GM12878 (cell line): Measurements from ENCODE around the gene SMARCC2. TPM values are rescaled to one million over a fixed set of nuclear protein-coding genes. Genes with fewer than 3 reads are reported as not detected.

Experiments used
- BCL11A ChIP-seq: IDR thresholded peaks from 2 replicates; pipeline ENCODE4 v1.6.1; 2011; ENCODE audit warnings: low read depth, low read length
- BRCA1 ChIP-seq: IDR thresholded peaks from 2 replicates; pipeline ENCODE4 v1.6.1; 2011; ENCODE audit warnings: low read depth, low read length, improper control_type of control experiment
- CBFB ChIP-seq: IDR thresholded peaks from 2 replicates; pipeline ENCODE4 v1.6.1; 2016; ENCODE audit warnings: antibody characterized with exemption, low read depth
- DPF2 ChIP-seq: fragments of 450-650 bp; IDR thresholded peaks from 2 replicates; pipeline ENCODE4 v1.6.1; 2017; ENCODE audit warnings: mild to moderate bottlenecking
- E2F8 ChIP-seq: fragments of 450-650 bp; IDR thresholded peaks from 2 replicates; pipeline ENCODE4 v1.6.1; 2018; ENCODE audit warnings: mild to moderate bottlenecking, low read depth, moderate library complexity; ENCODE audit not compliant: partially characterized antibody
- EGR1 ChIP-seq, 2 experiments: IDR thresholded peaks; 1 replicate in 1 of 2; 2 replicates in 1 of 2; pipeline ENCODE4 v1.6.1; 2011 to 2012; ENCODE audit warnings: low read depth in 2 of 2, low read length in 2 of 2, borderline replicate concordance in 1 of 2, mild to moderate bottlenecking in 1 of 2, moderate library complexity in 1 of 2
- IKZF2 ChIP-seq, 2 experiments: fragments of 450-650 bp; IDR thresholded peaks; 2 replicates each; pipeline ENCODE4 v1.6.1; 2017; ENCODE audit warnings: mild to moderate bottlenecking in 2 of 2, moderate library complexity in 2 of 2
- LARP7 ChIP-seq: fragments of 450-650 bp; IDR thresholded peaks from 2 replicates; pipeline ENCODE4 v1.6.1; 2017; ENCODE audit warnings: mild to moderate bottlenecking
- MTA2 ChIP-seq: fragments of 450-650 bp; IDR thresholded peaks from 2 replicates; pipeline ENCODE4 v1.6.1; 2016; ENCODE audit warnings: low read depth, mild to moderate bottlenecking, moderate library complexity
- RCOR1 ChIP-seq: conservative IDR thresholded peaks from 2 replicates; pipeline ENCODE4 v1.6.1; 2012; ENCODE audit warnings: low read depth, low read length, improper control_type of control experiment
- RUNX3 ChIP-seq: IDR thresholded peaks from 2 replicates; pipeline ENCODE4 v1.6.1; 2012; ENCODE audit warnings: low read length, inconsistent platforms
- SMC3 ChIP-seq: IDR thresholded peaks from 2 replicates; pipeline ENCODE4 v1.6.1; 2011; ENCODE audit warnings: low read length, improper control_type of control experiment, borderline replicate concordance
- SP1 ChIP-seq: IDR thresholded peaks from one replicate; pipeline ENCODE4 v1.6.1; 2011; ENCODE audit warnings: low read depth, low read length
- SREBF1 ChIP-seq: IDR thresholded peaks from 2 replicates; pipeline ENCODE4 v1.6.1; 2012; ENCODE audit warnings: mild to moderate bottlenecking, low read length
- STAT3 ChIP-seq: IDR thresholded peaks from 2 replicates; pipeline ENCODE4 v1.6.1; 2011; ENCODE audit warnings: low read depth, low read length, improper control_type of control experiment
- SUPT20H ChIP-seq: IDR thresholded peaks from 2 replicates; pipeline ENCODE4 v1.6.1; 2011; ENCODE audit warnings: low read depth, mild to moderate bottlenecking, low read length, moderate library complexity, borderline replicate concordance; ENCODE audit not compliant: control insufficient read depth
- TARDBP ChIP-seq: IDR thresholded peaks from 2 replicates; pipeline ENCODE4 v1.6.1; 2016; ENCODE audit warnings: borderline replicate concordance
- TBL1XR1 ChIP-seq: IDR thresholded peaks from 2 replicates; pipeline ENCODE4 v1.6.1; 2012; ENCODE audit warnings: low read depth, low read length, improper control_type of control experiment
- USF2 ChIP-seq: IDR thresholded peaks from 2 replicates; pipeline ENCODE4 v1.6.1; 2011; ENCODE audit warnings: low read depth, low read length, improper control_type of control experiment, borderline replicate concordance
- ZBTB40 ChIP-seq: fragments of 450-650 bp; IDR thresholded peaks from 2 replicates; pipeline ENCODE4 v1.6.1; 2016; ENCODE audit warnings: mild to moderate bottlenecking, moderate library complexity, borderline replicate concordance
- ZZZ3 ChIP-seq: IDR thresholded peaks from 2 replicates; pipeline ENCODE4 v1.6.1; 2011; ENCODE audit warnings: low read depth; ENCODE audit not compliant: control insufficient read depth, insufficient read length
- polyA plus RNA-seq, 11 experiments: library from polyadenylated mRNA; depleted of rRNA in 4 of 11; unstranded in 6 of 11; stranded (reverse) in 5 of 11; fragments of >200 nt; fragmentation: Nextera tagmentation in 4 of 11; fragmentation: Illumina TruSeq in 1 of 11; extraction: Ambion mirVana in 4 of 11; extraction: Trizol in 1 of 11; gene quantifications; 1 replicate in 1 of 11; 2 replicates in 10 of 11; pipeline versions ENCODE4 v1.2.1 to v1.2.3, GENCODE V29; 2011 to 2016; ENCODE audit warnings: inconsistent platforms in 2 of 11, missing spikeins in 2 of 11, low read depth in 1 of 11
- total RNA-seq, 4 experiments: library from RNA; depleted of rRNA in 3 of 4; stranded (reverse); fragments of >200 nt in 3 of 4; fragmentation: Illumina TruSeq in 1 of 4; extraction: Trizol in 1 of 4; gene quantifications; 2 replicates each; pipeline versions ENCODE4 v1.2.1 to v1.2.3, GENCODE V29; 2013 to 2021
- TF ChIP-seq, protein P1 (sequence below): IDR thresholded peaks from 2 replicates; pipeline ENCODE4 v1.6.1; 2012; ENCODE audit warnings: low read length, inconsistent platforms
- TF ChIP-seq, protein P2 (sequence below): fragments of 450-650 bp; IDR thresholded peaks from 2 replicates; pipeline ENCODE4 v1.6.1; 2016; ENCODE audit warnings: mild to moderate bottlenecking

Gene SMARCC2
- total and polyA plus RNA-seq, 10 of the 15 experiments (the other 5 are each of a cell fraction or from before 2014, with no cell fraction given) = 13.6 to 71.2 (median 42.3) TPM

DNA sequence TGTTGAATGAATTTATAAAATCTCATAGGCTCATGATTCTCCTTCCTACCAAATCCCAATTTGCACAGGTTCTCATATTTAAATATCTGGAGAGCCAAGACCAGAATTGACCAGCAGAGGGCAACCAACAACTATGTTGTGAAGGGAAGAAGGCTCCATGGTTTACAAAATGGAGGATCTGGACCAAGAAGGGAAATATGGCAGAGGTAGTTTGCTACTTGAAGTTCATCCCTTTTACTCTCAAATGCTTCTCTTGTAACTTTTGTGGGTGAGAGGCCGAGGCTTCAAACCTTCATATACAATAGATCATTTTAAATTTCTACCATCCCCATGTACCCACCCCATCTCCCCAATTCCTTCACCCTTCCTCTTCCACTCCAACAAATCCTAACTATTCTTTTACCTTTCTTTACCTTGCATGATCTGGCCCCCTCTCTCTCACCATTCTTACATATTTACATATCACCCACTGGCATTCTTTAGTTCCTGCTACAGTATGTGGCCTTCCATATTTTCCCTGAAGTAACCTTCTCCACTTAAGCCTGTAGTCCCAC, 3.8 kb upstream of the SMARCC2 start (continued):
- TF ChIP-seq ZBTB40 (no peak), BRCA1 (no peak), STAT3 (no peak), BCL11A (no peak), MTA2 (no peak), RCOR1 (no peak), IKZF2 (IDR thresholded peaks at IDR 0.05) (peak; percentile 10 to 29; a peak in 1 of 4 replicates), USF2 (no peak), DPF2 (no peak), SUPT20H (no peak), ZZZ3 (no peak), SREBF1 (no peak), TBL1XR1 (no peak), TARDBP (no peak), CBFB (no peak), E2F8 (no peak), LARP7 (no peak), SP1 (no peak), EGR1 (IDR thresholded peaks at IDR 0.05; ENCODE audit: borderline replicate concordance in 1 of 2, low read depth in 2 of 2, low read length in 2 of 2) (no peak), SMC3 (peak; percentile 77), RUNX3 (no peak)
- TF ChIP-seq, protein P1, sequence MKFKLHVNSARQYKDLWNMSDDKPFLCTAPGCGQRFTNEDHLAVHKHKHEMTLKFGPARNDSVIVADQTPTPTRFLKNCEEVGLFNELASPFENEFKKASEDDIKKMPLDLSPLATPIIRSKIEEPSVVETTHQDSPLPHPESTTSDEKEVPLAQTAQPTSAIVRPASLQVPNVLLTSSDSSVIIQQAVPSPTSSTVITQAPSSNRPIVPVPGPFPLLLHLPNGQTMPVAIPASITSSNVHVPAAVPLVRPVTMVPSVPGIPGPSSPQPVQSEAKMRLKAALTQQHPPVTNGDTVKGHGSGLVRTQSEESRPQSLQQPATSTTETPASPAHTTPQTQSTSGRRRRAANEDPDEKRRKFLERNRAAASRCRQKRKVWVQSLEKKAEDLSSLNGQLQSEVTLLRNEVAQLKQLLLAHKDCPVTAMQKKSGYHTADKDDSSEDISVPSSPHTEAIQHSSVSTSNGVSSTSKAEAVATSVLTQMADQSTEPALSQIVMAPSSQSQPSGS = no peak
- TF ChIP-seq, protein P2, sequence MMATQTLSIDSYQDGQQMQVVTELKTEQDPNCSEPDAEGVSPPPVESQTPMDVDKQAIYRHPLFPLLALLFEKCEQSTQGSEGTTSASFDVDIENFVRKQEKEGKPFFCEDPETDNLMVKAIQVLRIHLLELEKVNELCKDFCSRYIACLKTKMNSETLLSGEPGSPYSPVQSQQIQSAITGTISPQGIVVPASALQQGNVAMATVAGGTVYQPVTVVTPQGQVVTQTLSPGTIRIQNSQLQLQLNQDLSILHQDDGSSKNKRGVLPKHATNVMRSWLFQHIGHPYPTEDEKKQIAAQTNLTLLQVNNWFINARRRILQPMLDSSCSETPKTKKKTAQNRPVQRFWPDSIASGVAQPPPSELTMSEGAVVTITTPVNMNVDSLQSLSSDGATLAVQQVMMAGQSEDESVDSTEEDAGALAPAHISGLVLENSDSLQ = no peak
